Measurements from ENCODE around the gene C4B.
"Not testable (repeated sequence)": the region's sequence is repeated elsewhere in the genome, so short reads cannot be mapped to it uniquely, and the experiment has no call there.

DNA sequence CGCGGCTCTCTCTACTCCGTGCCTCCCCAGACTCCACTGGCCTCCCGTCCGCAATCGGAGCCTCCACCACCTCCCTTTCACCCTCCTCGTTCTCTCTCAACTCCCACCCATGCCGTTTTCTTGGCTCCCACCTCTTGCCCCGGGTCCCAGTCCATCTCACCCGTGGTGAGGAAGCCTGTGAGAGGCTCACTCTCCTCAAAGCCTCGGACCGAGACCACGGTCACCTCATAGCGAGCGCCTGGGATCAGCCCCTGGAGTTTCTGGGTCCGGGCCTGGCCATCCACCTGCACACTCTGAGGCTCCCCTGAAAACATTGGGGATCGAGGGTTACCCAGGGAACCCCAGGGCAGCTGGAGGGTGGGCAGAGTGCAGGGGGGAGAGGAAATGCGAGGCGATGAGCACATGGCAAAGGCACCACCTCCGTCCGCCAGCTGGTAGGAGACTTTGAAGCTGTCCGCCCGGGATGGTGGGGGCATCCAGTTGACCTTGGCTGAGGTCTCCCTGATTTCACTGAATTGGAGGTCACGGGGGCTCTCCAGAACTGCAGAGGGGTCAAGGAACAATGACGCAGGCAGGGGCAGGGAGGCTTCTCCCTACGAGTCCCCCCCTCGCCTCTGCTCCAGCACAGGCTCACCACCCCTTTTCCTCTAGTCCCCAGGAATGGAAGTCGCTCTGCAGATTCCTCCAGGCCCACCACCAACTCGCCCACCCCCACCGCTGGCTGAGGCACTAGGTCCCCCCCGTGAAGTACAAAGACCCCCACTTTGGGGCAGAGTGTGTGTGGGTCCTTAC lies 29.2 kb downstream of the C4B start:
- not testable (repeated sequence) for TF ChIP-seq POLR2A (IDR thresholded peaks at IDR 0.05)
- TF ChIP-seq, protein P1, sequence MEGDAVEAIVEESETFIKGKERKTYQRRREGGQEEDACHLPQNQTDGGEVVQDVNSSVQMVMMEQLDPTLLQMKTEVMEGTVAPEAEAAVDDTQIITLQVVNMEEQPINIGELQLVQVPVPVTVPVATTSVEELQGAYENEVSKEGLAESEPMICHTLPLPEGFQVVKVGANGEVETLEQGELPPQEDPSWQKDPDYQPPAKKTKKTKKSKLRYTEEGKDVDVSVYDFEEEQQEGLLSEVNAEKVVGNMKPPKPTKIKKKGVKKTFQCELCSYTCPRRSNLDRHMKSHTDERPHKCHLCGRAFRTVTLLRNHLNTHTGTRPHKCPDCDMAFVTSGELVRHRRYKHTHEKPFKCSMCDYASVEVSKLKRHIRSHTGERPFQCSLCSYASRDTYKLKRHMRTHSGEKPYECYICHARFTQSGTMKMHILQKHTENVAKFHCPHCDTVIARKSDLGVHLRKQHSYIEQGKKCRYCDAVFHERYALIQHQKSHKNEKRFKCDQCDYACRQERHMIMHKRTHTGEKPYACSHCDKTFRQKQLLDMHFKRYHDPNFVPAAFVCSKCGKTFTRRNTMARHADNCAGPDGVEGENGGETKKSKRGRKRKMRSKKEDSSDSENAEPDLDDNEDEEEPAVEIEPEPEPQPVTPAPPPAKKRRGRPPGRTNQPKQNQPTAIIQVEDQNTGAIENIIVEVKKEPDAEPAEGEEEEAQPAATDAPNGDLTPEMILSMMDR (IDR thresholded peaks at IDR 0.05), result not testable (repeated sequence)

Data from esophagus squamous epithelium (tissue), 4 donors.